ENCODE data around the gene PYDC1. TPM values are rescaled to one million over a fixed set of nuclear protein-coding genes. Genes with fewer than 3 reads are reported as not detected.

Gene PYDC1
- total and polyA plus RNA-seq, 2 of the 8 experiments (the other 6 are each of a cell fraction or from before 2014, with no cell fraction given): 3.5 to 11.1 TPM

DNA sequence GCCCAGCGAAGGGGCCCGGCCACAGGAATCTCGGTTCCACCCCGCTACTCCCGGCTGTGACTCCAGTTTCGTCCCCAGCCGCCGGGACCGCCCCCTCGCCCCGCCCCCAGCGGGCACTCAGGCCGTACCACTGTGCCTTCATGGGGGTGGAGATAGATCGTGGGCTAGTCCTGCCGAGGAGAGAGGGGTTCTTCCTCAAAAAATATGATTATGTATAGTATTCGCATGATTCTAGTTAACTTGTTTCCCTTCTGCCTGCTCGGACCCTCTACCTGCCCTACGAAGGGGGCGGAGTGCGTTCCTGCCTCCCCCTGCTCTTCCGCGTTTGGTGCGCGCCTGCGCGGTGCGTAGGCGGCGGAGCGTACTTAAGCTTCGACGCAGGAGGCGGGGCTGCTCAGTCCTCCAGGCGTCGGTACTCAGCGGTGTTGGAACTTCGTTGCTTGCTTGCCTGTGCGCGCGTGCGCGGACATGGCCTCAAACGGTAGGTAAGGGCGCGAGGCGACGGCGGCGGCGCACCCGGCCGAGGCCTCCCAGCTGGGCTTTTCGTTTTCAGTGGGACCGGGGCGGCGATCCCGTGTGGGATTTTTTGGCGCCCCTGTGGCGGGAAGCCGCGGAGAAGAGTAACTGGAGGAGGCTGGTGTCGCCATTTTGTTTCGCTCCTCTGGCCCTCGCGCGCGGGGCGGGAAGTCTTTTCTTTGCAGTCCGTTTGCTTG lies 37.0 kb downstream of the PYDC1 start, which contains the start of gene FUS:
FUS (plus strand) TSS at position 393 of the 713 bp plus-strand sequence; CDS start at position 469, 76 bp downstream.
- Histone ChIP-seq H3K4ac (replicated peaks; ENCODE audit: insufficient read length, low read depth, low read length) (peak within 1 kb of the TSS; percentile 99), H3K56ac (replicated peaks; ENCODE audit: insufficient read length, low read depth, low read length) (peak within 1 kb of the TSS; percentile 99), H3K14ac (ENCODE audit: insufficient read length) (peak within 1 kb of the TSS; percentile 96), H4K91ac (replicated peaks; ENCODE audit: insufficient read length, low read length) (peak within 1 kb of the TSS; percentile 99), H3K27ac (ENCODE audit: low read depth, low read length) (peak within 1 kb of the TSS; percentile 99), H2BK120ac (replicated peaks; ENCODE audit: low read depth, low read length) (peak within 1 kb of the TSS; percentile 99), H3K23me2 (ENCODE audit: low read depth, low read length) (peaks cover 14% of the 10 kb centered on the region; the same call in 1 of the 2 replicates), H3K23ac (ENCODE audit: insufficient read length) (no peak within 1 kb of the TSS), H3K18ac (ENCODE audit: extremely low read depth, low read length) (peak within 1 kb of the TSS; percentile 89), H3K4me2 (ENCODE audit: insufficient read depth in 1 of 2, low read depth in 2 of 2, low read length in 2 of 2) (peak within 1 kb of the TSS; percentile 92 to 93), H3K27me3 (replicated peaks in 1 of 4; ENCODE audit: control insufficient read depth in 3 of 4, extremely low read depth in 1 of 4, insufficient read depth in 3 of 4, low read length in 3 of 4) (no peaks in the 10 kb centered on the region), H2BK20ac (ENCODE audit: low read length) (0 out of 2 replicates have a peak within 1 kb of the TSS, but pooled peaks have one; percentile 67), H2AFZ (ENCODE audit: low read length) (no peak within 1 kb of the TSS; the same call in 1 of the 2 replicates), H2AK5ac (ENCODE audit: low read depth, low read length) (peak within 1 kb of the TSS; percentile 32; the same call in 1 of the 2 replicates), H2BK15ac (ENCODE audit: low read length) (peak within 1 kb of the TSS; percentile 97; the same call in 1 of the 2 replicates), H3K9me3 (ENCODE audit: insufficient read depth in 2 of 2, low read depth in 1 of 2, low read length in 1 of 2) (no peaks in the 10 kb centered on the region), H4K8ac (ENCODE audit: extremely low read depth, insufficient read depth, low read length) (peak within 1 kb of the TSS; percentile 100), H3K4me3 (ENCODE audit: extremely low read depth in 1 of 4, insufficient read depth in 2 of 4, low read depth in 3 of 4, low read length in 4 of 4) (peak within 1 kb of the TSS; percentile 69 to 96 (median 86)), H3K4me1 (replicated peaks in 1 of 4; ENCODE audit: control insufficient read depth in 3 of 4, insufficient read depth in 4 of 4, low read length in 3 of 4) (peaks cover 0 to 7% (median 2%) of the 10 kb centered on the region in 4 experiments; a peak in 5 of 7 replicates), H3K79me1 (ENCODE audit: low read depth, low read length) (peaks cover 8% of the 10 kb centered on the region), H4K5ac (ENCODE audit: insufficient read length, low read depth, low read length) (peak within 1 kb of the TSS; percentile 84), H2BK12ac (ENCODE audit: low read depth, low read length) (peak within 1 kb of the TSS; percentile 99), H3K9ac (replicated peaks in 1 of 4; ENCODE audit: extremely low read depth in 1 of 4, low read depth in 3 of 4, low read length in 3 of 4) (peak within 1 kb of the TSS; percentile 95 to 99 (median 99)), H4K20me1 (replicated peaks in 1 of 2; ENCODE audit: control insufficient read depth in 1 of 2, insufficient read depth in 2 of 2, low read length in 2 of 2) (peaks cover 30 to 32% of the 10 kb centered on the region in 2 experiments), H3K36me3 (ENCODE audit: control insufficient read depth in 2 of 4, insufficient read depth in 4 of 4, low read length in 3 of 4) (peaks cover 18 to 33% (median 26%) of the 10 kb centered on the region in 4 experiments), H2BK5ac (ENCODE audit: low read depth, low read length) (peak within 1 kb of the TSS; percentile 100), H3K79me2 (ENCODE audit: control insufficient read depth in 1 of 2, insufficient read depth in 2 of 2, low read length in 2 of 2) (peaks cover 38 to 54% of the 10 kb centered on the region in 2 experiments)
- DNase-seq (ENCODE audit: low read depth in 1 of 2, low spot score in 2 of 2) (peak in 1 of 2 experiments; percentile 94), FAIRE-seq (no peak)
- ChIA-PET POLR2A (ENCODE audit: partially characterized antibody) (interaction anchor here (0.5 to 6.5 kb wide), 71 partner anchors 6 to 534 kb away, joined by 3 to 272 read pairs (median 5); partner anchors contain the start of genes ARMC5, COX6A2, HSD3B7 and KAT8), CTCF (ENCODE audit: partially characterized antibody) (interaction anchor here (0.9 kb wide), 1 partner anchor 48 kb away, joined by 4 read pairs; no protein-coding TSS in a partner anchor)
- 1% methylated on average over 60 of the region's 69 CpGs; no CpG with 5 or more reads in 1 of the 2 experiments for WGBS, 2 experiments (ENCODE audit: extremely low coverage in 1 of 2, insufficient coverage in 1 of 2, insufficient read length in 1 of 2, insufficient replicate concordance in 2 of 2, low coverage in 1 of 2, low lambda C conversion rate in 2 of 2, missing lambda C conversion rate in 1 of 2)
- TF ChIP-seq KDM4A (IDR thresholded peaks at IDR 0.05; ENCODE audit: low read depth, low read length, severe bottlenecking) (peak; percentile 11), MAX (IDR thresholded peaks at IDR 0.05) (peak; percentile 72), PHF8 (conservative IDR thresholded peaks at IDR 0.05; ENCODE audit: low read depth, low read length) (peak; percentile 98), SIX5 (IDR thresholded peaks at IDR 0.05; ENCODE audit: low read depth, low read length) (peak; percentile 45; the same call in 1 of the 2 replicates), TAF7 (optimal IDR thresholded peaks at IDR 0.05; ENCODE audit: borderline replicate concordance, low read depth, low read length) (peak; percentile 100), SIN3A (conservative IDR thresholded peaks at IDR 0.05 in 1 of 2, IDR thresholded peaks at IDR 0.05 in 1 of 2; ENCODE audit: low read depth in 1 of 2, low read length in 2 of 2) (0 out of 4 replicates have a peak, but pooled peaks of 1 of the 2 experiments have one; percentile 36), YY1 (IDR thresholded peaks at IDR 0.05; ENCODE audit: low read depth, low read length) (peak; percentile 93), SIRT6 (IDR thresholded peaks at IDR 0.05; ENCODE audit: low read length) (peak; percentile 26), NRF1 (IDR thresholded peaks at IDR 0.05; ENCODE audit: low read depth, low read length) (0 out of 2 replicates have a peak, but pooled peaks have one; percentile 29), GTF2F1 (IDR thresholded peaks at IDR 0.05; ENCODE audit: borderline replicate concordance, low read depth, low read length) (peak; percentile 96), TAF1 (IDR thresholded peaks at IDR 0.05; ENCODE audit: low read depth, low read length) (peak; percentile 100)

Measured in H1 (cell line).